ENCODE data around the gene ALDH9A1.
A peak's percentile ranks its signal among the peaks of the same experiment; 100 is the strongest.
"Not testable (repeated sequence)": the region's sequence is repeated elsewhere in the genome, so short reads cannot be mapped to it uniquely, and the experiment has no call there.

Gene ALDH9A1

GRCh38 chr1:165644064-165644735, 54.2 kb downstream of the ALDH9A1 start:
- no peak for DNase-seq

- no peak for DNase-seq
Observed at GRCh38 chr1:165641231-165641987, 57.0 kb downstream of the ALDH9A1 start.

GRCh38 chr1:165639821-165640623, 58.3 kb downstream of the ALDH9A1 start:
- DNase-seq, result no peak

GRCh38 chr1:165638211-165638610, 60.2 kb downstream of the ALDH9A1 start:
- DNase-seq, result not testable (repeated sequence)

- no peak for DNase-seq
Observed at GRCh38 chr1:165637427-165637826, 60.9 kb downstream of the ALDH9A1 start.

GRCh38 chr1:165635823-165636222, 62.5 kb downstream of the ALDH9A1 start:
- DNase-seq, result no peak

- DNase-seq, result no peak
Observed at GRCh38 chr1:165635329-165635728, 63.0 kb downstream of the ALDH9A1 start.

- no peak for DNase-seq
Observed at GRCh38 chr1:165634154-165634921, 64.0 kb downstream of the ALDH9A1 start.

GRCh38 chr1:165633614-165634013, 64.7 kb downstream of the ALDH9A1 start:
- DNase-seq, result no peak

- no peak for DNase-seq
Observed at GRCh38 chr1:165632491-165632890, 65.9 kb downstream of the ALDH9A1 start.

GRCh38 chr1:165632152-165632469, 66.3 kb downstream of the ALDH9A1 start:
- no peak for DNase-seq

GRCh38 chr1:165631342-165632151, 66.8 kb downstream of the ALDH9A1 start:
- peak; percentile 60 for DNase-seq

- peak; percentile 92 for DNase-seq
Observed at GRCh38 chr1:165630629-165631341, 67.6 kb downstream of the ALDH9A1 start, which contains the start of gene MGST3. Gene MGST3 (plus strand): TSS chr1:165631234. CDS start chr1:165649848, 18,614 bp downstream.

- DNase-seq, result no peak
Observed at GRCh38 chr1:165629848-165630628, 68.3 kb downstream of the ALDH9A1 start.

- DNase-seq, result no peak
Observed at GRCh38 chr1:165629151-165629550, 69.2 kb downstream of the ALDH9A1 start.

GRCh38 chr1:165628147-165628822, 70.1 kb downstream of the ALDH9A1 start:
- no peak for DNase-seq

- no peak for DNase-seq
Observed at GRCh38 chr1:165624441-165624840, 73.9 kb downstream of the ALDH9A1 start.

- DNase-seq, result no peak
Observed at GRCh38 chr1:165623624-165624023, 74.7 kb downstream of the ALDH9A1 start.

- DNase-seq, result no peak
Observed at GRCh38 chr1:165619647-165620151, 78.7 kb downstream of the ALDH9A1 start.
